SJSA1 (cell line): ENCODE results near the gene NUP85. TPM values are rescaled to one million over a fixed set of nuclear protein-coding genes. Genes with fewer than 3 reads are reported as not detected.
"Not testable (repeated sequence)": the region's sequence is repeated elsewhere in the genome, so short reads cannot be mapped to it uniquely, and the experiment has no call there.

Source experiments
- DNase-seq, 2 experiments: peaks; one replicate each; pipeline ENCODE4 v3.0.0-alpha.2; 2015 to 2020; ENCODE audit warnings: low spot score in 2 of 2, low read depth in 1 of 2
- H3K27ac ChIP-seq: fragments of 250-450 bp; sonication (Bioruptor Pico); 2 replicates; pipeline ENCODE4 v1.5.1; 2020; ENCODE audit warnings: mild to moderate bottlenecking, moderate library complexity
- H3K27me3 ChIP-seq: fragments of 250-450 bp; sonication (Bioruptor Pico); replicated peaks from 2 replicates; pipeline ENCODE4 v1.5.1; 2020; ENCODE audit warnings: mild to moderate bottlenecking, moderate library complexity
- H3K36me3 ChIP-seq: fragments of 250-450 bp; sonication (Bioruptor Pico); 2 replicates; pipeline ENCODE4 v1.5.1; 2020; ENCODE audit warnings: mild to moderate bottlenecking
- H3K4me1 ChIP-seq: fragments of 250-450 bp; sonication (Bioruptor Pico); replicated peaks from 2 replicates; pipeline ENCODE4 v1.6.1; 2021; ENCODE audit warnings: mild to moderate bottlenecking
- H3K4me3 ChIP-seq: fragments of 250-450 bp; sonication (Bioruptor Pico); 2 replicates; pipeline ENCODE4 v1.5.1; 2020; ENCODE audit warnings: mild to moderate bottlenecking
- H3K9me3 ChIP-seq: fragments of 250-450 bp; sonication (Bioruptor Pico); replicated peaks from 2 replicates; pipeline ENCODE4 v1.5.1; 2020; ENCODE audit warnings: mild to moderate bottlenecking
- total RNA-seq: library from RNA; depleted of rRNA; stranded (reverse); fragments of >200 nt; shearing (Covaris generic); gene quantifications from 2 replicates; pipeline ENCODE4 v1.2.3, GENCODE V29; 2014; rRNA removed

Gene NUP85
- total RNA-seq, 1 experiment from 2014 or later: 75.1 TPM

GRCh38 chr17:75271233-75271954 lies 65.9 kb downstream of the NUP85 start:
- Histone ChIP-seq H3K27ac (peak overlapping the region; percentile 59), H3K27me3 (no peaks in the 10 kb centered on the region), H3K9me3 (peaks cover 7% of the 10 kb centered on the region), H3K36me3 (peaks cover 38% of the 10 kb centered on the region), H3K4me3 (peak overlapping the region; percentile 94), H3K4me1 (peaks cover 20% of the 10 kb centered on the region)
- peak; percentile 78 to 87 for DNase-seq

GRCh38 chr17:75271955-75272847 lies 66.7 kb downstream of the NUP85 start:
- no peak for DNase-seq

GRCh38 chr17:75272848-75273184 lies 67.3 kb downstream of the NUP85 start:
- peaks cover 7% of the 10 kb centered on the region for H3K9me3 ChIP-seq
- no peak for DNase-seq
- no peak overlapping the region for H3K27ac ChIP-seq
- H3K27me3 ChIP-seq: no peaks in the 10 kb centered on the region
- no peak overlapping the region for H3K4me3 ChIP-seq
- peaks cover 20% of the 10 kb centered on the region for H3K4me1 ChIP-seq
- peaks cover 25% of the 10 kb centered on the region for H3K36me3 ChIP-seq

More at GRCh38 chr17:75271955-75272847, 66.7 kb downstream of the NUP85 start:
- no peaks in the 10 kb centered on the region for H3K27me3 ChIP-seq
- peak overlapping the region; percentile 94 for H3K4me3 ChIP-seq
- H3K4me1 ChIP-seq: peaks cover 20% of the 10 kb centered on the region
- H3K27ac ChIP-seq: peak overlapping the region; percentile 59; the same call in 1 of the 2 replicates
- H3K36me3 ChIP-seq: peaks cover 30% of the 10 kb centered on the region
- peaks cover 7% of the 10 kb centered on the region for H3K9me3 ChIP-seq

GRCh38 chr17:75273977-75274708 lies 68.7 kb downstream of the NUP85 start:
- no peak overlapping the region for H3K4me3 ChIP-seq
- DNase-seq: no peak
- peaks cover 7% of the 10 kb centered on the region for H3K9me3 ChIP-seq
- no peaks in the 10 kb centered on the region for H3K27me3 ChIP-seq
- no peak overlapping the region for H3K27ac ChIP-seq
- peaks cover 20% of the 10 kb centered on the region for H3K4me1 ChIP-seq
- peaks cover 25% of the 10 kb centered on the region for H3K36me3 ChIP-seq

GRCh38 chr17:75277664-75278071 lies 72.2 kb downstream of the NUP85 start:
- DNase-seq: no peak
- no peaks in the 10 kb centered on the region for H3K4me1 ChIP-seq
- H3K27ac ChIP-seq: no peak overlapping the region
- no peak overlapping the region for H3K4me3 ChIP-seq
- H3K27me3 ChIP-seq: no peaks in the 10 kb centered on the region
- peaks cover 18% of the 10 kb centered on the region for H3K36me3 ChIP-seq
- H3K9me3 ChIP-seq: no peaks in the 10 kb centered on the region

GRCh38 chr17:75280189-75280588 lies 74.7 kb downstream of the NUP85 start:
- not testable (repeated sequence) for H3K9me3 ChIP-seq, H3K27ac ChIP-seq, H3K4me3 ChIP-seq, H3K27me3 ChIP-seq, H3K4me1 ChIP-seq, DNase-seq, H3K36me3 ChIP-seq

GRCh38 chr17:75285123-75285522 lies 79.6 kb downstream of the NUP85 start:
- no peak overlapping the region for H3K4me3 ChIP-seq
- no peaks in the 10 kb centered on the region for H3K27me3 ChIP-seq
- peaks cover 4% of the 10 kb centered on the region; the same call in 1 of the 2 replicates for H3K4me1 ChIP-seq
- no peaks in the 10 kb centered on the region for H3K9me3 ChIP-seq
- no peak overlapping the region for H3K27ac ChIP-seq
- H3K36me3 ChIP-seq: peaks cover 10% of the 10 kb centered on the region
- DNase-seq: no peak

Other genes starting within 250 kb of the NUP85 start
- 0.16 TPM in 1 of 2 replicates, not detected in the other for gene HID1, start 232.9 kb upstream of the NUP85 start, total RNA-seq
- gene CDR2L, start 218.0 kb upstream of the NUP85 start, total RNA-seq: 9.6 and 14.7 TPM in 2 replicates
- gene MRPL58, start 193.0 kb upstream of the NUP85 start, total RNA-seq: 154 and 186 TPM in 2 replicates
- 601 and 1,079 TPM in 2 replicates for gene ATP5PD, start 158.7 kb upstream of the NUP85 start, total RNA-seq
- gene KCTD2, start 158.5 kb upstream of the NUP85 start, total RNA-seq: 24.4 and 28.6 TPM in 2 replicates
- 0.50 and 0.71 TPM in 2 replicates for gene SLC16A5, start 117.7 kb upstream of the NUP85 start, total RNA-seq
- gene ARMC7, start 95.7 kb upstream of the NUP85 start, total RNA-seq: 5.3 and 6.6 TPM in 2 replicates
- gene NT5C, start 73.9 kb upstream of the NUP85 start, total RNA-seq: 130 and 136 TPM in 2 replicates
- gene JPT1, start 51.2 kb upstream of the NUP85 start, total RNA-seq: 340 and 870 TPM in 2 replicates
- gene SUMO2, start 22.7 kb upstream of the NUP85 start, total RNA-seq: 177 and 212 TPM in 2 replicates
- 13.1 and 13.8 TPM in 2 replicates for gene GGA3, start 55.9 kb downstream of the NUP85 start, total RNA-seq
- gene MRPS7, start 56.2 kb downstream of the NUP85 start, total RNA-seq: 91.5 and 113 TPM in 2 replicates
- 8.5 and 10.7 TPM in 2 replicates for gene MIF4GD, start 65.6 kb downstream of the NUP85 start, total RNA-seq
- 8.5 and 21.7 TPM in 2 replicates for gene SLC25A19, start 83.8 kb downstream of the NUP85 start, total RNA-seq
- gene GRB2, start 200.0 kb downstream of the NUP85 start, total RNA-seq: 200 and 449 TPM in 2 replicates